Measurements from ENCODE around the gene NBL1. TPM values are rescaled to one million over a fixed set of nuclear protein-coding genes. Genes with fewer than 3 reads are reported as not detected.

NBL1 gene
- total and polyA plus RNA-seq, 10 of the 15 experiments (the other 5 are each of a cell fraction or from before 2014, with no cell fraction given) = 0.13 to 2.4 (median 0.81) TPM; not detected in 1

- no peak for TF ChIP-seq NR2C1 (IDR thresholded peaks at IDR 0.05)
- TF ChIP-seq ZNF24 (IDR thresholded peaks at IDR 0.05) = no peak
- no peak for TF ChIP-seq CHD4 (IDR thresholded peaks at IDR 0.05)
- TF ChIP-seq JUND (IDR thresholded peaks at IDR 0.05; ENCODE audit: low read depth, low read length) = no peak
- no peak for TF ChIP-seq TBL1XR1 (IDR thresholded peaks at IDR 0.05; ENCODE audit: low read depth, low read length)
- no peak for TF ChIP-seq SREBF1 (IDR thresholded peaks at IDR 0.05; ENCODE audit: low read length)
- no peak for TF ChIP-seq USF1 (IDR thresholded peaks at IDR 0.05; ENCODE audit: borderline replicate concordance, extremely low read length, insufficient read depth, low read depth, low read length)
- no peak for TF ChIP-seq IRF3 (IDR thresholded peaks at IDR 0.05)
- TF ChIP-seq POLR2AphosphoS2 (IDR thresholded peaks at IDR 0.05; ENCODE audit: low read depth, low read length) = no peak
- TF ChIP-seq ZNF384 (IDR thresholded peaks at IDR 0.05; ENCODE audit: borderline replicate concordance, low read depth, low read length) = no peak
- no peak for TF ChIP-seq CHD1 (IDR thresholded peaks at IDR 0.05; ENCODE audit: low read depth, low read length)
- TF ChIP-seq MTA3 (IDR thresholded peaks at IDR 0.05; ENCODE audit: borderline replicate concordance, low read length) = no peak
- TF ChIP-seq HDAC6 (IDR thresholded peaks at IDR 0.05; ENCODE audit: unreplicated experiment) = no peak
- WGBS (ENCODE audit: insufficient coverage, insufficient replicate concordance, low lambda C conversion rate, missing lambda C conversion rate) = 53% methylated on average over 7 of the region's 7 CpGs
- Histone ChIP-seq H3K9me3 (replicated peaks; ENCODE audit: control insufficient read depth, insufficient read depth, low read length) (peaks cover 25% of the 10 kb centered on the region; the same call in 2 of the 3 replicates), H3K27me3 (replicated peaks in 1 of 2; ENCODE audit: control insufficient read depth in 2 of 2, insufficient read depth in 2 of 2, low read length in 1 of 2) (no peaks in the 10 kb centered on the region), H3K4me2 (ENCODE audit: control insufficient read depth, insufficient read depth) (no peak overlapping the region), H3K9ac (ENCODE audit: control insufficient read depth, insufficient read depth, low read length) (no peak overlapping the region), H2AFZ (ENCODE audit: control insufficient read depth, low read depth, low read length) (no peak overlapping the region), H3K4me1 (ENCODE audit: control insufficient read depth, insufficient read depth, low read length) (no peaks in the 10 kb centered on the region), H4K20me1 (ENCODE audit: control insufficient read depth, insufficient read depth) (no peaks in the 10 kb centered on the region), H3K36me3 (ENCODE audit: control insufficient read depth in 2 of 2, insufficient read depth in 2 of 2, low read length in 1 of 2) (peaks cover 5% of the 10 kb centered on the region in 2 experiments; a peak in 2 of 4 replicates), H3K27ac (ENCODE audit: control insufficient read depth, insufficient read depth) (no peak overlapping the region), H3K4me3 (no peak overlapping the region), H3K79me2 (ENCODE audit: control insufficient read depth, insufficient read depth, low read length) (no peaks in the 10 kb centered on the region)
- CTCF ChIA-PET = interaction anchor here (0.6 to 2.0 kb wide), 2 partner anchors 14 to 22 kb away, joined by 3 to 7 read pairs; no protein-coding TSS in a partner anchor
- SMC1A ChIA-PET (ENCODE audit: uncharacterized antibody, unreplicated experiment) = interaction anchor here (2.0 kb wide), 1 partner anchor 14 kb away, joined by 5 read pairs; no protein-coding TSS in a partner anchor
- intact Hi-C loops (cut with micrococcal nuclease; ENCODE audit: unreplicated experiment) (no loop called here), in situ Hi-C loops (cut with MboI) (no loop called here)
- RAD21 ChIA-PET (ENCODE audit: unreplicated experiment) = interaction anchor here (1.3 kb wide), 1 partner anchor 21 kb away, joined by 4 read pairs; no protein-coding TSS in a partner anchor
- BruUV-seq (replicated peaks) = no TSS peak
- POLR2A ChIA-PET = interaction anchor here (0.8 kb wide), 1 partner anchor 14 kb away, joined by 3 read pairs; no protein-coding TSS in a partner anchor
- DNase-seq (ENCODE audit: low read depth, low spot score) (no peak), ATAC-seq (no peak), FAIRE-seq (no peak)
Observed at GRCh38 chr1:19690342-19690741, 46.2 kb downstream of the NBL1 start.

Measured in GM12878 (cell line).